Measurements from ENCODE around the gene ATXN2.
"Not testable (repeated sequence)": the region's sequence is repeated elsewhere in the genome, so short reads cannot be mapped to it uniquely, and the experiment has no call there.

ATXN2 gene

GRCh38 chr12:111598637-111599452, at the start of gene ATXN2:
Gene ATXN2 (minus strand): TSS chr12:111599315. CDS start chr12:111599034, 281 bp downstream.
- DNase-seq (ENCODE audit: low spot score): peak; percentile 60

- DNase-seq (ENCODE audit: low spot score): no peak
These were observed 46.3 kb upstream of the ATXN2 start for GRCh38 chr12:111645433-111645832.

GRCh38 chr12:111643427-111643826, 44.3 kb upstream of the ATXN2 start:
- no peak for DNase-seq (ENCODE audit: low spot score)

GRCh38 chr12:111642681-111643426, 43.7 kb upstream of the ATXN2 start:
- DNase-seq (ENCODE audit: low spot score): no peak

GRCh38 chr12:111640506-111640905, 41.4 kb upstream of the ATXN2 start:
- no peak for DNase-seq (ENCODE audit: low spot score)

- no peak for DNase-seq (ENCODE audit: low spot score)
These were observed 39.4 kb upstream of the ATXN2 start for GRCh38 chr12:111638556-111638955.

GRCh38 chr12:111636209-111636945, 37.3 kb upstream of the ATXN2 start:
- DNase-seq (ENCODE audit: low spot score): no peak

GRCh38 chr12:111635524-111635923, 36.4 kb upstream of the ATXN2 start:
- DNase-seq (ENCODE audit: low spot score): no peak

- DNase-seq (ENCODE audit: low spot score): no peak
These were observed 29.6 kb upstream of the ATXN2 start for GRCh38 chr12:111628505-111629260.

- DNase-seq (ENCODE audit: low spot score): no peak
These were observed 27.1 kb upstream of the ATXN2 start for GRCh38 chr12:111626230-111626629.

GRCh38 chr12:111624540-111624939, 25.4 kb upstream of the ATXN2 start:
- no peak for DNase-seq (ENCODE audit: low spot score)

GRCh38 chr12:111617841-111618240, 18.7 kb upstream of the ATXN2 start:
- DNase-seq (ENCODE audit: low spot score): not testable (repeated sequence)

GRCh38 chr12:111616177-111616623, 17.1 kb upstream of the ATXN2 start:
- DNase-seq (ENCODE audit: low spot score): no peak

GRCh38 chr12:111607239-111607638, 8.1 kb upstream of the ATXN2 start:
- DNase-seq (ENCODE audit: low spot score): no peak

GRCh38 chr12:111606767-111607230, 7.7 kb upstream of the ATXN2 start:
- no peak for DNase-seq (ENCODE audit: low spot score)

GRCh38 chr12:111605911-111606766, 7.0 kb upstream of the ATXN2 start:
- DNase-seq (ENCODE audit: low spot score): no peak

GRCh38 chr12:111602857-111603256, 3.7 kb upstream of the ATXN2 start:
- DNase-seq (ENCODE audit: low spot score): not testable (repeated sequence)

- no peak for DNase-seq (ENCODE audit: low spot score)
These were observed 3.2 kb upstream of the ATXN2 start for GRCh38 chr12:111602348-111602747.

GRCh38 chr12:111600986-111601385, 1.9 kb upstream of the ATXN2 start:
- not testable (repeated sequence) for DNase-seq (ENCODE audit: low spot score)

- DNase-seq (ENCODE audit: low spot score): no peak
These were observed 1.1 kb upstream of the ATXN2 start for GRCh38 chr12:111600205-111600642.

Measured in activated CD4-positive, alpha-beta T cell treated with anti-CD3 and anti-CD28 coated beads, Interleukin-2, Interleukin-4, amounts not matched to agents 100 ng/mL and 50 ng/mL, durations not matched to agents 16 hours and 8 hours (primary cell).